ENCODE measurements around the gene RMI2. TPM values are rescaled to one million over a fixed set of nuclear protein-coding genes. Genes with fewer than 3 reads are reported as not detected.

RMI2 gene
- total RNA-seq, 4 donors from 2014 or later, result 0.34 to 1.9 (median 0.66) TPM; not detected in 1

DNA sequence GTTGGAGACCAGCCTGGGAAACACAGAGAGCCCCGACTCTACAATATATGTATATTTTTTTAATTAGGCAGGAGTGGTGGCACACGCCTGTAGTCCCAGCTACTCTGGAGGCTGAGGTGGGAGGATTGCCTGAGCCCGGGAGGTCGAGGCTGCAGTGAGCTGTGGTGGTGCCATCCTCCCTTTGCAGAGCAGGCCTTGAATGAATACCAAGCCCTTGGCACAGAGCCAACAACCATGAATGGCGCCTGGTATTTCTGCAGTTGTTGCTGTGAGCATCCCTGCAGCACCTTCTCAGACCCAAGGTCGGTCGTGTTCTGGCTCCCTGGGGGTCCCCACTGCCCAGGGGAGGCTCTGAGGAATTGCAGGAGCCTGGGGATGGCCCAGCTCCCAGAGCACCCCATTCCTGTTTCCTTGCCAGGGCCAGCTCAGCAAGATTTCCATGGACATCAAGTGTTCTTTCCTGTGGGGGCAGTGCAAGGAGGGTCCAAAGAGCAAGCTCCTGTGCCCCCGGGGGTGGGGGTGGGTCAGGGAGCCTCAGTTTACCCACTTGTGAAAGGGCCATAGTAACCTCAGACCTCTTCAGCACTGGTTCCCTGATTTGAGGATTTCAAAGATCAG is 25.6 kb upstream of the RMI2 start:
- TF ChIP-seq, protein P1, sequence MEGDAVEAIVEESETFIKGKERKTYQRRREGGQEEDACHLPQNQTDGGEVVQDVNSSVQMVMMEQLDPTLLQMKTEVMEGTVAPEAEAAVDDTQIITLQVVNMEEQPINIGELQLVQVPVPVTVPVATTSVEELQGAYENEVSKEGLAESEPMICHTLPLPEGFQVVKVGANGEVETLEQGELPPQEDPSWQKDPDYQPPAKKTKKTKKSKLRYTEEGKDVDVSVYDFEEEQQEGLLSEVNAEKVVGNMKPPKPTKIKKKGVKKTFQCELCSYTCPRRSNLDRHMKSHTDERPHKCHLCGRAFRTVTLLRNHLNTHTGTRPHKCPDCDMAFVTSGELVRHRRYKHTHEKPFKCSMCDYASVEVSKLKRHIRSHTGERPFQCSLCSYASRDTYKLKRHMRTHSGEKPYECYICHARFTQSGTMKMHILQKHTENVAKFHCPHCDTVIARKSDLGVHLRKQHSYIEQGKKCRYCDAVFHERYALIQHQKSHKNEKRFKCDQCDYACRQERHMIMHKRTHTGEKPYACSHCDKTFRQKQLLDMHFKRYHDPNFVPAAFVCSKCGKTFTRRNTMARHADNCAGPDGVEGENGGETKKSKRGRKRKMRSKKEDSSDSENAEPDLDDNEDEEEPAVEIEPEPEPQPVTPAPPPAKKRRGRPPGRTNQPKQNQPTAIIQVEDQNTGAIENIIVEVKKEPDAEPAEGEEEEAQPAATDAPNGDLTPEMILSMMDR (IDR thresholded peaks at IDR 0.05; ENCODE audit: low read depth), result no peak

DNA sequence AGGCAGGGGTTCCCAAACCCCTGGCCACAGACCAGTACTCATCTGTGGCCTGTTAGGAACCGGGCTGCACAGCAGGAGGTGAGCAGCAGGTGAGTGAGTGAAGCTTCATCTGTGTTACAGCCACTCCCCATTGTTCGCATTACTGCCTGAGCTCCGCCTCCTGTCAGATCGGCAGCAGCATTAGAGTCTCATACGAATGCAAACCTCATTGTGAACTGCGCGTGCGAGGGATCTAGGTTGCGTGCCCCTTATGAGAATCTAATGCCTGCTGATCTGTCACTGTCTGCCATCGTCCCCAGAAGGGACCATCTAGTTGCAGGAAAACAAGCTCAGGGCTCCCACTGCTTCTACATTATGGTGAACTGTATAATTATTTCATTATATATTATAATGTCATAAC is 25.1 kb upstream of the RMI2 start:
- TF ChIP-seq, protein P1 (IDR thresholded peaks at IDR 0.05; ENCODE audit: low read depth), result no peak

DNA sequence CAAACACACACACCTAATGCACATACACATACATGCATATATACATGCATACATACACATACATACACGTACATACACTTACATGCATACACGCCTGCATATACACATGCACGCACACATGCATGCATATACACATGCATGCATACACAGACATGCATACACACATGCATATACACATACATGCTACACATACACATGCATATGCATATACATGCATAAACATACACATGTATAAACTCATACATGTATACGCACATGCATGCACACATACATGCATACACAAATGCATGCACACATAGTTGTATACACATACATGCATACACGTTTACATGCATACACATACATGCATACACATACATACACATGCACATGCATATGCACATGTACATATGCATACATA is 23.6 kb upstream of the RMI2 start:
- TF ChIP-seq, protein P1 (IDR thresholded peaks at IDR 0.05; ENCODE audit: low read depth), result no peak

DNA sequence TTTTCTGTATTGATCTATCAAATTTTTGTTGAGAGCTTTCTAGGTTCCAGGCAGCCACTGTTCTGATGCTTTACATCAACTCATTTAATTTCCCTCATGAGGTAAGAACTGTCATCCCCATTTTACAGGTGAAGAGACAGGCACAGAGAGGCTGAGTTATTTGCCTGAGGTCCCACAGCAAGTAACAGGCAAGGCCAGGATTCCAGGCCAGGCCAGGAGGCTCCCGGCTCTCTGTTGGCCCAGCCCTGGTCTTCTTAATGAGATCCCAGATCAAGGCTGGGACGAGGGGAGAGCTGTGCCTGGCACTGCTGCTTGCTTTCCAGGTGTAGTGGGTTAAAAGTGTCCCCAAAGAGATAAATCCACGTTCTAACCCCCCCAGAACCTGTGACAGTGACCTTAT is 22.4 kb upstream of the RMI2 start:
- TF ChIP-seq, protein P1 (IDR thresholded peaks at IDR 0.05; ENCODE audit: low read depth), result no peak

DNA sequence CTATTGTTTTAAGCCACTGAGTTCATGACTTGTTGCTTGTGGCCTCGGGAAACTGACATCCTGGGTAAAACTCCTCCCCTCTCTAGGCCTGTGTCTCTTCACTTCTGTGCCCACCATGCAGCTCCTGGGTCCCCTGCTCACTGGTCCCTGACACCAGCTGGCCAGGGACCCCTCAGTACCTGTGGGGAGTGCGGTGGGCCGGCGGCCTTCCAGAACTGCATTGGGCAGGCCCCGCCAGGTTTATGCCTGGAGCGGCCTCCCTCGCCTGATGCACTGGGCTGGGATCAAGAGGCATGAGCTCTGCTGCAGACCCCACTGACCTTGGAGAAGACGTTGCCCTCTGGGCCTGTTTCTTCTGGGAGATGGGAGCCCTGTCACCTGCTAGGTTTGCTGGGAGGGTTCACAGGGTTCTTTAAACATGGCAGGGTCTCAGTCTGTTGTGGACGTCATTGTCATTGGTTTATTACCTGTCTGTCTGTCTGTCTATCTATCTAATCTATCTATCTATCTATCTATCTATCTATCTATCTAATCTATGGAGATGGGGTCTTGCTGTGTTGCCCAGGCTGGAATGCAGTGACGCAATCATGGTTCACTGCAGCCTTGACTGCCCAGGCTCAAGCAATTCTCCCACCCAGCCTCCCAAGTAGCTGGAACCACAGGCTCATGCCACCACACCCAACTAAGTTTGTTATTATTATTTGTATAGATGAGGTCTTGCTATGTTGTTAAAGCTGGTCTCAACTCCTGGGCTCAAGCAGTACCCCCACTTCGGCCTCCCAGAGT is 21.5 kb upstream of the RMI2 start:
- TF ChIP-seq, protein P1 (IDR thresholded peaks at IDR 0.05; ENCODE audit: low read depth), result no peak

DNA sequence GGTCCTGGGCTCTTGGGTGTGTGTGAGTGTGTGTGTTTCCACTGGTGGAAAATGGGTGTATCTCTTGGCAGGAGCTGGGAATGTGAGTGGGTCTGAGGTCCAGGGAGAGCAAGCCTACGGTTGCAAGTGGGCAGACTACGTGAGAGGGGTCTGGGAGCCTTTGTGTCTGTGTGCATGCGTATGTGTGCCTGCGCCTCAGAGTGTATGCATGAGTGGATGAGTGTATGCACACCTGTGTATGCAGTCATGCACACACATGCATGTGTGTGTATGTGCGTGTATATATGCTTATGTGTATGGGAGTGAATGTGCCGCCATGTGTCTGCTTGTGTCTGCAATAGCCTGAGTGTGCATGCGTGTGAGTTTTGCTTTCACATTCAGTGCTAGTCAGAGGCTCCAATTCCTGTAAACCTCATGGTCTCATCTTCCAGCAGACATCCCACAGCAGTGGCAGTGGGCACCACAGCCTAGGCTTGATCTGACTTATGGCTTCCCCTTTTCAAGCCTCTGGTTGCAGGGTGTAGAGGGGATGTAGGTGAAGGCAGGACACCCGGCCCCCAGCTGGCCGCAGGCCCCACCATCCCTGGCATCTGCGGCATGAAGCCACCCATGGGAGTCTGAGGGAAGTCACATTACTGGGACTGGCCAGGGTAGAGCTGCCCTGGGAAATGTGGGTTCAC is 19.7 kb upstream of the RMI2 start:
- TF ChIP-seq, protein P1 (IDR thresholded peaks at IDR 0.05; ENCODE audit: low read depth), result no peak

DNA sequence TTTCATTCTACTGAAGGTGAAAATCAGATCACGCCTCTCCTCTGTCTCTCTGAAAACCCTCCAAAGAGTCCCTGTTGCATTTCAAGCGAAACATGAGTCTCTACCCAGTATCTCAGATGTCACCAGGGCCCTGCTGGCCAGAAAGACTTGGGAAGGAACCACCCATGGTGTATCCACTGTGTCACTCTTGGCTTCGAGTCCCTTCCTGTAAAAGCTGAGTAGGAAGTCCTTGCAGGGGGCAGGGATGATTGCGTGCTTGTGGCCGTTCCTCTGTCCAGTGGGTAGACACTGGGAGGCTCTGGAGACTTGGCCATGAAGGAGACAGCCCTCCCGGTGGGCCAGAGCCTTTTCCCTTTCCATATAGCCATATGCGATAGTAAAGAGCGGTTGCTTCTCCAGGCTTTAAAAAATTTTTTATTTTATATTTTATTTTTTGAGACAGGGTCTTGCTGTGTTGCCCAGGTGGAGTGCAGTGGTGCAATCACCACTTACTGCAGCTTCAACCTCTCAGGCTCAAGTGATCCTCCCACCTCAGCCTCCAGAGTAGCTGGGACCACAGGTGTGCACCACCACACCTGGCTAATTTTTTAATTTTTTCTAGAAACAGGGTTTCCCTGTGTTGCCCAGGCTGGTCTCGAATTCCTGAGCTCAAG is 19.0 kb upstream of the RMI2 start:
- TF ChIP-seq, protein P1 (IDR thresholded peaks at IDR 0.05; ENCODE audit: low read depth), result no peak

Measured in subcutaneous adipose tissue (tissue), 4 donors.